ENCODE results near the gene PKM.

DNA sequence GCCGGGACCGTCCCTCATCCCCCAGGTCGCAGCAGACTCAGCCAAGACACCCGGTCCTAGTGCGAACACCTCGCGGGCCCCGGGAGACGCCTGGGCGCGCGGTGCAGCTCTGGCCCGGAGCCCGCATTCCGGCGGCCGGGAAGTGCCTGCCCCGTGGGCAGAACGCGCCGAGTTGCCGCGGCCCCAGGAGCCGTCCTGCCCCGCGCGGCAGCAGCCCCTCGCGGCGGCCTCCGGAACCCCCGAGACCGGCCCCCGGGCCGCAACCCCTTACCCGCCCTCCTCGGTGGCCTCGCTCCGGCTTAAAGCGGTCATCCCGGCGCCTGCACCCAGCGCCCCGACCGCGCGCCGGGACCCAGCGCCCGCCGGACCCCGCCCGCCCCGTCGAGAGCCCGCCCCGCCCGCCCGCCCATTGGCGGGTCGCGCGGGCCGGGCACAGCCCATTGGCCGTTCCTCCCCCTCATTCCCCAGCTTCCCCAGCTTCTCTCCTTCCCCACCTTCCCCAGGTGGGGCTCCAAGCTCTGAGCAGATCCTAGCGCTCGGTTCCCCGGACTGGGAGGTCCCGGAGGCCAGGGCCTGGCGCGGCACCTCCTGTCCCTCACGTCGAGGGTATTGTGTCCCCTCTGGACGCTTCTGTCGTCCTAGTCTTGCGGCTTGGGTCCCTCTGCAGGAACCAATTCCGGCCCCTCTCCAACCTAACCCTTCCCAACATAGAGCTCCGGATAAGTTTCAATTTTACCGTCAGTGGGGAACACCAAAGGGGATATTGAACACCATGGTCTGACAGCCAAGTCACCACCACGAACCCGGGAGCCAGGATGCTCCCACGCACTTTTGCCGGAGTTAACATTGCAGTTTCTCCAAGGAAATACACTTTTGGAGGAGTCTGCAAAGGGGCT is 33.3 kb downstream of the PKM start, which contains the start of gene GRAMD2A:
- TF ChIP-seq, protein P1, sequence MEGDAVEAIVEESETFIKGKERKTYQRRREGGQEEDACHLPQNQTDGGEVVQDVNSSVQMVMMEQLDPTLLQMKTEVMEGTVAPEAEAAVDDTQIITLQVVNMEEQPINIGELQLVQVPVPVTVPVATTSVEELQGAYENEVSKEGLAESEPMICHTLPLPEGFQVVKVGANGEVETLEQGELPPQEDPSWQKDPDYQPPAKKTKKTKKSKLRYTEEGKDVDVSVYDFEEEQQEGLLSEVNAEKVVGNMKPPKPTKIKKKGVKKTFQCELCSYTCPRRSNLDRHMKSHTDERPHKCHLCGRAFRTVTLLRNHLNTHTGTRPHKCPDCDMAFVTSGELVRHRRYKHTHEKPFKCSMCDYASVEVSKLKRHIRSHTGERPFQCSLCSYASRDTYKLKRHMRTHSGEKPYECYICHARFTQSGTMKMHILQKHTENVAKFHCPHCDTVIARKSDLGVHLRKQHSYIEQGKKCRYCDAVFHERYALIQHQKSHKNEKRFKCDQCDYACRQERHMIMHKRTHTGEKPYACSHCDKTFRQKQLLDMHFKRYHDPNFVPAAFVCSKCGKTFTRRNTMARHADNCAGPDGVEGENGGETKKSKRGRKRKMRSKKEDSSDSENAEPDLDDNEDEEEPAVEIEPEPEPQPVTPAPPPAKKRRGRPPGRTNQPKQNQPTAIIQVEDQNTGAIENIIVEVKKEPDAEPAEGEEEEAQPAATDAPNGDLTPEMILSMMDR (IDR thresholded peaks at IDR 0.05): no peak
- TF ChIP-seq POLR2A (IDR thresholded peaks at IDR 0.05): no peak
